ENCODE results near the gene LRMDA.

- TF ChIP-seq ZBTB7A (IDR thresholded peaks at IDR 0.05; ENCODE audit: low read depth) (no peak), TCF12 (IDR thresholded peaks at IDR 0.05; ENCODE audit: low read depth) (no peak), CREB1 (IDR thresholded peaks at IDR 0.05; ENCODE audit: low read depth) (no peak), EP300 (IDR thresholded peaks at IDR 0.05; ENCODE audit: borderline replicate concordance) (no peak), TAF1 (IDR thresholded peaks at IDR 0.05; ENCODE audit: low read depth) (no peak)
These were observed 304.8 kb downstream of the LRMDA start for GRCh38 chr10:75736151-75736640.

Measured in Ishikawa (cell line).